Measurements from ENCODE around the gene MCRS1.

The MCRS1 gene

DNA sequence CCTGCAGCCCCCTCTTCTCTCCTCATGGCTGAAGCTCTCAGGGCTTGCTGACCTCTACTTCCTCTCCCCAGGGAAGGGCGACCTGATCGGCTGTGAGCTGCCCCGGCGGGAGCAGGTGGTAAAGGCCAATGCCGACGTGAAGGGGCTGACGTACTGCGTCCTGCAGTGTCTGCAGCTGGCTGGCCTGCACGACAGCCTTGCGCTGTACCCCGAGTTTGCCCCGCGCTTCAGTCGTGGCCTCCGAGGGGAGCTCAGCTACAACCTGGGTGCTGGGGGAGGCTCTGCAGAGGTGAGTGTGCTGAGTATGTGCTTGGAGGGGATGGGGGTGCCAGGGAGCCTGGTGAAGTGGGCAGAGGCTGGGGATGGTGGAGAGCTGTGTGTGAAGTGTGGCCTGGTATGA is 13.7 kb downstream of the MCRS1 start:
- no peak for DNase-seq

DNA sequence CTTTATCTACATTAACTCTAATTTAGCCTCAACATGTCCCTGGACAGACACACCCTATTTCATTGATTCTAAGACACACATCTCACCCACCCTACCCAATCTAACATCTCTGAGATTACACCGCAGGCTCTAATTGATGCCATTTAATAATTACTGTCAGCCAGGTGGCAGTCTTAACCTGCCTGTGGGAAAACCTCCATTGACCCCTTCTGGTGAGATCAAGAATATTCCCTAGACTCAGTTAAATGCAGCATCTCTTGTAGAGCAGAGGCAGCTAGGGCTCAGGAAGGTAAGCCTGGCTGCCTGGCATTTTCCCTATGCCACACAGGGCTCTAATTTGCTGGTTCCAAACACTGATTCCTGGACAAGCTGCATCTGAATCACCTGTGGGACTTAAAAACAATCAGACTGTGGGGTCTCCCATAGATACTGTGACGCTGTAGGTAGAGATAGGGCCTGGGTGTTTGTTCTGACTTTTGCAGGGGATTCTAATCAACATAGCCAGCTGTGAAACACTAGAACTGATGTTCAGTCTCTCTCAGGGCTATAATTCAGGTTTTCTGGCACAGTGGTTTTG is 14.3 kb downstream of the MCRS1 start:
- DNase-seq, result no peak

DNA sequence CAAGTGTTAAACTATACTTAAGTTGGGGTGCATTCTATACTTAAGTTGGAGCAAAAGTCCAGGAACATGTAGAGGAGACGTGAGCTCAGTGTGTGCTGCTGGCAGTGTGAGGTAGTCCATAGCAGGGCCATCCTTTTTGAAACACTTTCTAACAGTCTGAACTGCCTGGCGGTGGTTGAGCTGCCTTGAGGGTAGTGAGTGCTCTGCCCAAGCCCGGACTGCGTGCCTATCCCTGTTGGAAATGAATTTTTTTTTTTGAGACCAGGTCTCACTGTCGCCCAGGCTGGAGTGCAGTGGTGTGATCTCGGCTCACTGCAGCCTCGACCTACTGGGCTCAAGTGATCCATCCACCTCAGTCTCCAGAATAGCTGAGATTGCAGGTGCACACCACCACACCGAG is 15.0 kb downstream of the MCRS1 start:
- no peak for DNase-seq

DNA sequence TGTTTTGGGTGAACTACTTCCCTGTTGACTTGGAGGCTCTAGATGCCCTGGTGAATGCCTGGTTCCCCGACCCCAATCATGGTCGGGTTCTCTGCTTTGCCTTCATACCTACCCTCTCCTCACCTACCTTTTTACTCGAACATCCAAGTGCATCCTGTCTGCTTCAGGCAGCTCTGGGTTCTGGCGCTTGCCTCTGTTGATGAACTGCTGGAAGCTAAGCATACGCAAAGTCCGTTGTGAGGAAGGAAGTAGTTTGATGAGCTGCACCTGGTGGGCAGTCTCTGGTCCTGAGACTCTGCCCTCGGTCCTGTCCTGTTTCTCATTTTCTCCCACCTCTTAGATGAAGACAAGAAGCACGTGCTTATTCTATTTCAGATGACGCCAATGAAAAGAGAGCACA is 15.5 kb downstream of the MCRS1 start:
- DNase-seq, result no peak

DNA sequence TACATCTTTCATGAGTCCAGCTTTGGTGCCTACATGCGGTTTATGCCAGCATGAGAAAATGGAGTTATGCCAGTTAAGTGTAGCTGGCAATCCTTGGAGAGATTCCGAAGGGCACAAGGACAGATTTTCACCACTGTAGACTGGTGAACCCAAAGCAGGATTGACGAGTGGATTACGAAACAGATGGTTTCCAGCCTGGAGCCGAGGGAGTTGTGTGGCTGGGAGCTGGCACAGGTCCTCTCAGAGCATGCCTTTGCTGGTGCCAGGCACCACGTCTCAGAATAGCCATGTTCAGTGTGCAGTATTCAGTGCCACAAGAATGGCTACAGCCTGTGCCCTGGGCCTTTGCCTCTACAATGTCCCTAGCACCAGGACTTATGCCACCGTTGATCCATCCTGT is 15.9 kb downstream of the MCRS1 start:
- DNase-seq, result no peak

DNA sequence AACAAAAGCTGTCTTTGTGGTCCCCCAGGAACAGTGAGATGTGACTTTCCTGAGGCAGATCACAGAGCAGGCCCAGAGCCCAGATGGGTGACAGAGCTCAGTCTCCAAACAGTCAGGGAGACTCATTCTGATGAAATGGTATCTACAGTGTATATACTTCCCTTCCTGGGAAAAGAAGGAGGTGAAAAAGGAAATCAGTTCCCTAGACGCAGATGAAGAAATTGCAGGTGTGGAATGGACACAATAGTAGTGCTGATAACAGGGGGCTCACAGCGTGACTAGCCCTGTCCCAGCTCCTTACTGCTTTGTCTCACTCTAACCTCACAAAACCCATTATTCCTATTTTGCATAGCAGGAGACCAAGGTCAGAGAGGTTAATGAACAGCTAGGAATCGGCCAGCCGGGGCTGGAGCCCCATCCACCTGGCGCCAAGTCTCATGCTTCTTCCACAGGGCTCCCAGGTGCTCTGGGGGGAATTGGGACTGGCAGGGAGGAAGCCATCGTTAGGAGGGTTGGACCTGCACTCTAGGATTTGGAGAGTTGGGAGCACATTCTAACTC is 17.2 kb downstream of the MCRS1 start:
- no peak for DNase-seq

DNA sequence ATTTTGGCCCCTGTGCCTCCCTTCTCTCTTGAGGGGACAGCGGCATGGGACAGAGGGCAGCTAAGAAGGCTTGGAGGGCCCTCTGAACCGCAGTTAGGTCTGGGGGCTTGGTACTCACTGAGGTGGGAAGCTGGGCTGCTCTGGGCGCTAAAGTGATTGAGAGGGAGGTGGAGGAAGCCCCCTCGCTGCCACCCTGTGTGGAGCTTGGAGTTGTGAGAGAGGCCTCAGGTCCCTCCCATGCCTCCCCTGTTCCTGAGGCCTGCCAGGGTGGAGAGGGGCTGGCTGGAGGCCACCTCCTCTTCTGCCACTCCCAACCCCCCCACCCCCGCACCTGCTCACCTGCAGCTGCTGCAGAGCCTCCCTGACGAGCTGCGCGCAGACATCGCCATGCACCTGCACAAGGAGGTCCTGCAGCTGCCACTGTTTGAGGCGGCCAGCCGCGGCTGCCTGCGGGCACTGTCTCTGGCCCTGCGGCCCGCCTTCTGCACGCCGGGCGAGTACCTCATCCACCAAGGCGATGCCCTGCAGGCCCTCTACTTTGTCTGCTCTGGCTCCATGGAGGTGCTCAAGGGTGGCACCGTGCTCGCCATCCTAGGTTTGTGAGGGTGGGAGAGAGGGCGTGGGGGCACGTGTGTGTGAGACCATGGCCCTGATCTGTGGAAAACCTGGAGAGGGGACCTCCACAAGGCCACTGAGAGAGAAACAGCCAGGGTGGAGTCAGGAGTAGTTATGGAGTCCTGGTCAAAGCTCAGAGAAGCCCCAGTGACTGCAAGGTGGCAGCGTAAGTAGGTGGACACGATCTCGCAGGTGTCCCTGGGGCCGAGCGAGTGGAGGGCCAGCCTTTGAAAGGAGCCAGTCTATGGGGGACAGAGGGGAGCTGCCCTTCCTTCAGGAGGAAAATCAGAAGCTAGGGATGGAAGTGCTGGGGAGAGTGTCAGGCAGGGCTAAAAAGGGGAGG is 17.9 kb downstream of the MCRS1 start:
- DNase-seq, result no peak

DNA sequence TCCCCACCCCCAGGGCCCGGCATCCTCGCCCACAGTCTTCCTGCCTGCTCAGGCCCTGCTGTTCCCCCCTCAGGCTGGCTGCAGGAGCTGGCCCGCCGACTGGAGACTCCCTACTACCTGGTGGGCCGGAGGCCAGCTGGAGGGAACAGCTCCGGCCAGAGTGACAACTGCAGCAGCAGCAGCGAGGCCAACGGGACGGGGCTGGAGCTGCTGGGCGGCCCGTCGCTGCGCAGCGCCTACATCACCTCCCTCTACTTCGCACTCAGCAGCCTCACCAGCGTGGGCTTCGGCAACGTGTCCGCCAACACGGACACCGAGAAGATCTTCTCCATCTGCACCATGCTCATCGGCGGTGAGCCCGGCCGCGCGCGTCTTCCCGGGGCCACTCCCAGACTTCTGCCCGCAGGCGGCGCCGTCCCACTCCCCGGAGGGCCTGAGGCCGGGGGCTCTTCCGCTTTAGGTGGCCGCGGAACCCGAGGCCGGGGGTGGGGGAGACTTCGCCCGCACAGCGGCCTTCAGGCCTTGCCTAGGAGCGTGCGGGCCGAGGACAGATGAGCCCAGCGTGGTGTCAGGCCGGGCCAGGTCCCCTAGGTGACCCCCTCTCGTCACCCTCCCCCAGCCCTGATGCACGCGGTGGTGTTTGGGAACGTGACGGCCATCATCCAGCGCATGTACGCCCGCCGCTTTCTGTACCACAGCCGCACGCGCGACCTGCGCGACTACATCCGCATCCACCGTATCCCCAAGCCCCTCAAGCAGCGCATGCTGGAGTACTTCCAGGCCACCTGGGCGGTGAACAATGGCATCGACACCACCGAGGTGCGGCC is 18.9 kb downstream of the MCRS1 start:
- DNase-seq, result no peak

DNA sequence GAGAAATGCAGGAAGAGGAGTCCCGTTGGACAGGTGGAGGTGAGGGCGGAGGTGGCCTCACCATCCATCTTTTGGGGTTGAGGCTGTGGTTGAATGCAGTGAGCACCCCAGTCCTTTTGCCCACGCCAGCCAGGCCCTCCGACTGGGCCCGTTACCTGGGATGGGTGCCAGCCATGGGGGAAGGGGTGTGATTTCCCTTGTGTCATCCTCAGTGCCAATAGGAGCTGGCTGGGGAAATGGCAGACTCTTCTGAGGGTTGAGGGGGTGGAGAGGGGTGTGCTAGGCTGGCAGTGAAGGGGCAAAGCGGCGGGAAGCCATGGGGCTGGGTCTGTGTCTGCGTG is 19.5 kb downstream of the MCRS1 start:
- DNase-seq, result no peak

DNA sequence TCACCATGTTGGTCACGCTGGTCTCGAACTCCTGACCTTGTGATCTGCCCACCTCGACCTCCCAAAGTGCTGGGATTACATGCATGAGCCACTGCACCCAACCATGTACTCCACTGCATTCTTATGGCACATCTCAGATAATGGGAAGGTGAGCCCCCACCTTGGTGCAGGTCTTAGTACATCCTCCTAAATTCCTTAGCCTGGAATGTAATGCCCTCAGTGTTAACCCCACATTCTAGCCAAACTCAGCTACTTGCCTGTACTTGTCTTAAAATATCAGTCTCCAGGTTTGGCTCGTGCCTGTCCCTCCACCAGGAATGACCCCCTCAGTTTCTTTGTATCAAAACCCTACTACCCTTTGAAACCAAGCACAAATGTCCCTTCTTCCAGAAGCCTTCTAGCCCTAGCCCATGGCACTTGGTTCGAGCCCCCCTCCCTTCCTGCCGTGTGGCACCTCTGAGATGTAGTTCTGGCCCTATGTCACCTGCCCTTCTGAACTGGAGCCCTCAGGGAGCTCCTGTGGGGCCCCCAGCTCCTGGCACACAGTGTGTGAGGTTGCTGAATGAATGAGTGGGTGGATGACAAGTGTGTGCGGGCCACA is 20.8 kb downstream of the MCRS1 start:
- DNase-seq, result no peak

DNA sequence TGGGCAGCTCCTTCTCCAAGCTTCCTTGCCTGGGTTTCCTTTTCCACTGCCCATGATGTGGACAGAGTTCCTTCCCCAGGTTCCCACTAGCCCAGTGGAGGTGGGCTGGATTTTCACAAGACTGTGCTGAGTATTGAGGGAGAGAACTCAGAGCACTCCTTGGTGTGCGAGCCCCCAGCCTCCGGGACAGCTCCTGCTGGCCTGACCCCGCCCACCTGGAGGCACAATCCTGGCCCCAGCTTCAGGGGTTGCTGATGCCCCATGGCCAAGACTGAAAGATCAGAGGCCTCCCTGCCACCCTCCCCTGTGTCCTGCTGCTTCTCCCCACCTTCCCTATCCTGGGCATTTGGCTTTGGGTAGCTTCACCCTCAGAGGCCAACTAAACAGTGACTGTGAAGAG is 21.5 kb downstream of the MCRS1 start:
- DNase-seq, result no peak

DNA sequence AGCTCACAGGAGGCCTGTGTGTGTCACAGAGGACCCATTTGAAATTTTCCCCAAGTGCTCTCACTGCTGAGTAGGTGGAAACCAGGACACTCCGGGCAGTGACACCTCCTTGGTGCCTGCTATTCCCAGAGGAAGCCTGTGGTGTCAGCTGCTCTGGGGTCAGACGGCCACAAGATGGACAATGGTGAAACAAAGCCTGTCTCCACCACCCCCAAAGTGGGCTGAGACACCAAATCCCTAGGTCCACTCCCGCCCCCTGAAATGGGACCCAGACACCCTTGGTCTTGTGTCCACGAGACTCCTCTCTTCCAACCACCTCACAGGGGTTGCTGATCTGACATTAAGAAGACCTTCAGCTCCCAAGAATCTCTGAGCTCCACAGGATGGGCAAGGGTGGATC is 22.1 kb downstream of the MCRS1 start:
- DNase-seq, result no peak

DNA sequence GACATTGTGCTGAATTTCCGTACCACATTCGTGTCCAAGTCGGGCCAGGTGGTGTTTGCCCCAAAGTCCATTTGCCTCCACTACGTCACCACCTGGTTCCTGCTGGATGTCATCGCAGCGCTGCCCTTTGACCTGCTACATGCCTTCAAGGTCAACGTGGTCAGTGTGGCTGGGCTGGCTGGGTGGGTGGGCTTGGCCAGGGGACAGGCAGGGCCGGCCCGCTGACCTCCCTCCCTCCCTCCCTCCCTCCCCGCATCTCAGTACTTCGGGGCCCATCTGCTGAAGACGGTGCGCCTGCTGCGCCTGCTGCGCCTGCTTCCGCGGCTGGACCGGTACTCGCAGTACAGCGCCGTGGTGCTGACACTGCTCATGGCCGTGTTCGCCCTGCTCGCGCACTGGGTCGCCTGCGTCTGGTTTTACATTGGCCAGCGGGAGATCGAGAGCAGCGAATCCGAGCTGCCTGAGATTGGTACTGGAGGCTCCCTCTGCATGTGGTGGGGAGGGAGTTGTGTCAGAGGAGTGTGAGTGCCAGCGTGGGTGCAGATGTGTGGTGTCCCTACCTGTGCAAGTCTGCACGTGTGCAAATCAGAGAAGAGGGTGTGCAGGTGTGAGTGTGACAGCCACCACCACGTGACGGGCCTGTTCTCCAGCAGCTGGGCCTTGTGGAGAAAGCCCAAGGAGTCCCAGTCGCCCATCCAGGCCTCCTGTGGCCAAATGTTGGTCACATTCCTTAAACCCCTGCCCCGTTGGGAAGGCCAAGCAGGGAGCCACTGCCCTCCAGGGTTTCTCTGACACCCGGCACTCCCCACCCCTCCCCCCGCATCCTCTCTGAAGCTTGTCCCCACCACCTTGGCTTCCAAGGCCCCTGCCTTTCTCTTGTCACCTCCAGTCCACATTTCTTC is 23.8 kb downstream of the MCRS1 start:
- no peak for DNase-seq

DNA sequence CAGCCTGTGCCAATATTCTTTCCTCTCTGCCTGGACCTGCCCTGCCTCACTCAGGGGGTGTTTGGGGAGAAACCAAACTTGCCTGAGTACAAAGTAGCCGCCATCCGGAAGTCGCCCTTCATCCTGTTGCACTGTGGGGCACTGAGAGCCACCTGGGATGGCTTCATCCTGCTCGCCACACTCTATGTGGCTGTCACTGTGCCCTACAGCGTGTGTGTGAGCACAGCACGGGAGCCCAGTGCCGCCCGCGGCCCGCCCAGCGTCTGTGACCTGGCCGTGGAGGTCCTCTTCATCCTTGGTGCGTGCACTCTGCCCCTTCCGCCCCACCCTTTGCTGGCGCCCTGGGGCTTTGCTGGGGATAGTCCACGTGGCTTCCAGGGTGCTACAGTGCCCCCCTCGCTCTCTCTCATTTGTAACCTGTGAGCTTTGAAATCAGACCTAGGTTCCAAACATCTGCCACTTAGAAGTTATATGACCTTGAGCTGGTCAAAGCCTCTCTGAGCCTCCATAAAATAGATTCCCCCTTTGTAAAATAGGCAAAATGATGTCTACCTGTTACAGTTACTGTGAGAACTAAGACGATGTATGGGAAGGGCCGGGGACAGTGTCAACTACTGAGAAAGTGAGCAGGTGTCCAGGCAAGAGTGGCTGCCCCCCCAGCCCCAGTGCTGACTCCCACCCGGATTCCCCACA is 24.6 kb downstream of the MCRS1 start:
- no peak for DNase-seq

DNA sequence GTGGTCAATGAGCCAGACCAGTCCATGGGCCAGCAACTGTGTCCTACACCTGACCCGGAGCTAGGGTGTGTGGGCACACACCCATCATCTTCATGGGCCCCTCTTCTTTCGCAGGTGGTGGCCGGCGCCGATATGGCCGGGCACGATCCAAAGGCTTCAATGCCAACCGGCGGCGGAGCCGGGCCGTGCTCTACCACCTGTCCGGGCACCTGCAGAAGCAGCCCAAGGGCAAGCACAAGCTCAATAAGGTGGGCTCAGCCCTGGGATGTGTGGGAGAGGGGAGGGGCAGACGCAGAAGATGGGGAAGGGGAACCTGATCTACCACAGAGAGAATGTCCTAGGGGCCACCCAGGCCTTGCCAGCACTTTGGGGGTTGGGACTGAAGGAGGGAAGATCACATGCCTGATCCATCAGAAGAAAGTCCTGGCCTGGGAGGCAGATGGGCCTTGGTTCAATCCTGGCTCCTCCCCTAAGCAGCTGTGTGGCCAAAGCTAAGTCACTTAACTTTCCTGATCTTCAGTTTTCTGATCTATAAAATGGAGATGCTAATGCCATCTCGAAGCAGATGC is 25.3 kb downstream of the MCRS1 start:
- no peak for DNase-seq

DNA sequence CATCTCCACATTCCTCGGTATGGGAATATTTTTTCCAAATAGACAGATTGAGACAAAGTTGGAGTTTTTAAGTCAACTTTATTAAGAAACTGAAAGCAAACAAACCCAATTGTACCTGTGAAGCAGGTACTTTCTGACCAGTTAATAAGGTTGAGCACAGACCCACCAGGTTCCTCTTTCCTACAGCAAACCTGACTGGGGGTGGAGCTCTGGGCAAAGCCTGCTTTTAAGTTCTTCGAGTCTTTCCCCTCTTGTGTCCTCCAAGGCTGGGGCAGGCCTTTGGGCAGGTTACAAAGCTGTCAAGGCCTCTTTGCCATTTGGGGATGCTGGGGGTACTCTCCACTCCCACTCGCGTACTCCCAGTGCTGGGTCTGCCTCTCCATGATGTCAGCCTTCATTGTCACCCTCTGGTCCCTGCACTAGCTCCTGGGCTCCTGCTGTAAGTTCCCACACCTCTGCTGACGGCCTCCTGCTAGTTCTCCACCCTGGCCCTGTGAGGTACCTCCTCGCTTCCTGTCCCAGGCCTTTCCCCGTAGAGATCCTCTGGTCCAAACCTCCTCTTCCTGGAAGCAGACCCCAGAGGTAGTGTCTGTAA is 25.9 kb downstream of the MCRS1 start:
- DNase-seq, result no peak

DNA sequence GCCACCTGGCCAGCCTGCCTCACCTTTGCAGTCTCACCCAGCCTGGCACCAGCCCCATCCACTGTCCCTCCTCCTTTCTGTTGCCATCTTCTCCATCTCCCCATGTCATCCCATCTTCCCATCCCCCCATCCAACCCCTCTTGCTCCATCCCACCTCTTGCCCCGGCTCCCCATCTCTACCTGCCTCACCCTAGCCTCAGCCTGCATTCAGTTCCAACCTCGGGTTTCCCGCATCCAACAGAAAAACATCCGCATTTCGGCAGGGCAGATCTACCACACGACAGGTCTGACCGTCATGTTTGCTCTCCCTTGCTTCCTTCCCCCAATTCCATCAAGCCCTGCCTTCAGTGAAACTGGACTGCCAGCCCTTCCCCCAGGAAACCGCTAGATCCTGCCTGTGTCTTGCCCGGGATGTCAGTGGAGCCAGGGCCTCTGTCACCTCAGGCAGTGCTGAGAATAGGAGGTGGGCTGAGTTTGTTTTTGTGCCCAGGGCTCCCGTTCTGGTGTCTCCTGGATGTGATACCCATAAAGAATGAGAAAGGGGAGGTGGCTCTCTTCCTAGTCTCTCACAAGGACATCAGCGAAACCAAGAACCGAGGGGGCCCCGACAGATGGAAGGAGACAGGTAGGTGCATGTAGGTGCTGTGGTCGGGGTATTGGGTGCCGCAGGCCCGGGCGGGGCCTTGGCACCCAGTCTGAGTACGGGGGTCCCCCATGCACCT is 26.6 kb downstream of the MCRS1 start:
- DNase-seq, result no peak

DNA sequence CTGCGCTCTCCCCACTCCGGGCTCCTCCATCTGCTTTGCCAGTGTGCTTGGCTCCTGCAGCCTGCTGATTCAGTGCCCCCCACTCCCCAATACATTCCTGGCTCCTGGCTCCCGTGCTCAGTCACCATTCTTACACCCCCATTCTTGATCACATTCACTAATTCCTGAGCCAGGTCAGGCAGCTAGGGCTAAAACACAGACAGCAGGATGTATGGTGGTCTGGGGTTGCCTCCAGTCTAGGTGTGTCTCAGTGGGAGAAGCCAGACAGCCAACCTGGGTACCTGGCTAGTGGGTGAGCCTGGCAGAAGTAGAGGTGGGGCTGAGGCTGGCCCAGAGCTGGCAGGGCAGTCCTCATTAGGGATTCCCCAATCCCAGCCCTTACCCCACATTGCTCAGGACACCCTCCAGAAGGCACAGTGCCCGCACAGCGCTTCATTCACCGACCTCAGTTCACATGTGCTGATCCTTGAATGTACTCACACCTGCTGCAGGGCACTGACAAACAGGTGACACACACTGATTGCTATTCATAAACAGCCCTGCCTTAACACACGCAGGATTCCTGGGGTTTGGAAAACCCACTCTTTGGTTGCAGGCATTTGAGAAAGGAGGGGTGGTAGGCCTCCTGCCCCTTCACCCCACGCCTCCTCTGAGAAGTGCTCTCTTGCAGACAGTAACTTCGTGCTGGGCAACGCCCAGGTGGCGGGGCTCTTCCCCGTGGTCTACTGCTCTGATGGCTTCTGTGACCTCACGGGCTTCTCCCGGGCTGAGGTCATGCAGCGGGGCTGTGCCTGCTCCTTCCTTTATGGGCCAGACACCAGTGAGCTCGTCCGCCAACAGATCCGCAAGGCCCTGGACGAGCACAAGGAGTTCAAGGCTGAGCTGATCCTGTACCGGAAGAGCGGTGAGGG is 27.5 kb downstream of the MCRS1 start:
- DNase-seq, result no peak
